NCI-H2171 treated with DMSO at 0.1 percent for 48 hours (cell line): ENCODE data around the gene ZC3H18.
A peak's percentile ranks its signal among the peaks of the same experiment; 100 is the strongest.

Source experiments
- DNase-seq: peaks from one replicate; lab custom pipeline; 2025; lab: John Stamatoyannopoulos, UW

ZC3H18 gene

GRCh38 chr16:88533381-88533917, 36.8 kb upstream of the ZC3H18 start:
- DNase-seq: no peak

DNA sequence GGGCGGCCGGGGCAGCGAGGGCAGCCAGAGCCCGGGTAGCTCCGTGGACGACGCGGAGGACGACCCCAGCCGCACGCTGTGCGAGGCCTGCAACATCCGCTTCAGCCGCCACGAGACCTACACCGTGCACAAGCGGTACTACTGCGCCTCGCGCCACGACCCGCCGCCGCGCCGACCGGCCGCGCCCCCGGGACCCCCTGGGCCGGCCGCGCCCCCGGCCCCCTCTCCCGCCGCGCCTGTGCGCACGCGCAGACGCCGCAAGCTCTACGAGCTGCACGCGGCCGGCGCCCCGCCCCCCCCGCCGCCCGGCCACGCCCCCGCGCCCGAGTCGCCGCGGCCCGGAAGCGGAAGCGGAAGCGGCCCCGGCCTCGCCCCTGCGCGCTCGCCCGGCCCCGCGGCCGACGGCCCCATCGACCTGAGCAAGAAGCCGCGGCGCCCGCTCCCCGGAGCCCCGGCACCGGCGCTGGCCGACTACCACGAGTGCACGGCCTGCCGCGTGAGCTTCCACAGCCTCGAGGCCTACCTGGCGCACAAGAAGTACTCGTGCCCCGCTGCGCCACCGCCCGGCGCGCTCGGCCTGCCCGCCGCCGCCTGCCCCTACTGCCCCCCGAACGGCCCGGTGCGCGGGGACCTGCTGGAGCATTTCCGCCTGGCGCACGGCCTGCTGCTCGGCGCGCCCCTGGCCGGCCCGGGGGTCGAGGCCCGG, 36.1 kb upstream of the ZC3H18 start:
- no peak for DNase-seq

- no peak for DNase-seq
Observed at GRCh38 chr16:88534638-88535190, 35.5 kb upstream of the ZC3H18 start.

DNA sequence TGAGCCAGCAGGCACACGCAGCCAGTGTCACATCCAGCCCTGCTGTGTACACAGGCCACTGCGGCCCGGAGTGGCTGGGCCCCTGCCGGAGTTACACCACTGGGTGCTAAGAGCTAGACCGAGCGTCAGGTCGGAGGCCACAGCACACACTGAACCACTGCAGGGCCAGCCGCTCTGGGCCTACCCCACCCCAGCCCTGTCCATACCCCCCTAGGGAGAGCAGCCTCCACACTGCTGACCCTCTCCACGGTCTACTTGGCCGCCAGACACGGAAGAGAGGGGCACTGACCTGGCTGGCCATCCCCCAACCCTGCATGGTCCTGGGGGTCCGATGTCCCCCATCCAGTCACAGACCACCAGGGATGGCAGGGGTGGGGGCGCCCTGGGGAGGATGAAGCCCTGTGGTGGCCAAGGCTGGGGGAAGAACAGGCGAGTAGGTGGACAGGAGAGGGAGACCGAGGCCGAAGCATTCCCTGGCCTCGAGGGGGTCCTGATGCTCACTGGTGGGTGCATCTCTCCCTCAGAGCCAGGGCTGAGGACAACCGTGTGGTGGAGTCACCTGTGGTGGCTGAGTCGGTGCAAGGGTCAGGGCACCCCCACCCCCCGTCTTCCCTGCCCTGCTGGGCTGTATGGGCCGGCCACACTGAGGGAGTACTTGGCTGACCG, 34.9 kb upstream of the ZC3H18 start:
- no peak for DNase-seq

GRCh38 chr16:88535857-88536222, 34.4 kb upstream of the ZC3H18 start:
- no peak for DNase-seq

- DNase-seq: no peak
Observed at GRCh38 chr16:88536510-88536909, 33.7 kb upstream of the ZC3H18 start.

DNA sequence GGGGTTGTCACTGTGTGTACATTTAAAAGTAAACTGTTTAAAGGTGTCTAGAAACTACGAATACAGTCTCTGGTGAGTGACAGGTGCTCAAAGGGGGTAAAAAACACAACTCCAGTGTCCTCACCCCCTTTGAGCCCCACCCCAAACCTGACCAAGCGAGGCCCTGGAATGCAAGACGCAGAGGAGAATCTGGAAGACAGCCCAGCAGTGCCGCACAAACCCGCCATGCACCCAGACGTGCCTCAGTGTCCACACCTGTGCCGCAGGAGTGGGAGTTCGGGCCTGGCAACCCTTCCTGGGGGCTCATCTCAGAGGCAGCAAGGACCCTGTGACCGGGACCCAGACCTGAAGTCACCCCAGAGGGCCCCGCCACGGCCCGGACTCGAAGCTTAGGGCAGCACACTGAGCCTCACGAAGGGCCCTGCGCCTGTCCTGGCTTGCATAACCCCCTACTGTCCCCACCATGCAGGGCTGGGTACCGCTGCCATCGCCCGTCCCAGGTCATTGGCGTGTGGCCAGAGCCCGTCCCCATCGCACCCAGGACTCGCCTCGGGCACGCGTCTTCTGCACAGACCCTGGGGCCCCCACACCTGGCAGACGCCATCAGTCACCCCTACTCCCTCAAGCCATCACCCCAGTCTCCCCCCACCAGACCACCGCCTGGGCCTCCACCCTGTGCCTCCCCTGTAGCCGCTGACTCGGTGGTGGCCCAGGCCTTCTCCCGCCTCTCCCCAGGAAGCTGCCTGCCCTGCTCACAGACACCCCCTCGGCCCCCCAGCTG, 33.0 kb upstream of the ZC3H18 start:
- no peak for DNase-seq

DNA sequence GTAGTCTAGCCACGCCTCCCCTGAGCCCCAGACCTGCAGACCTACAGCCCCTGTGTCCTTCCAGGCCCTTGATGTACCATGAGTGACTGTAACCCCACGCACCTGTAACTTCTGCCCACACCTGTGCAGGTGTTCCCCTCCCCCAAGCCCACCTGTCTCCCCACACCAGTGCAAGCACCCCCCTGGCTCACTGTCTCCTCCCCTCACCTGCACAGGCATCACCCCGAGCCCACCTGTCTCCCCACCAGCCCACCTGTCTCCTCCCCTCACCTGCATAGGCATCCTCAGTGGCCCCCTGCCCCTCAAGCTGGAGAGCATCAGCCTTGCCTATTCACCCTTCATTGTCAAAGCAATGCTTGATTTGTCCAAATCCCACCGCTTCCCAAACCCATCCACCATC, 32.3 kb upstream of the ZC3H18 start:
- DNase-seq: peak; percentile 37

GRCh38 chr16:88538366-88539060, 31.7 kb upstream of the ZC3H18 start:
- no peak for DNase-seq

- DNase-seq: no peak
Observed at GRCh38 chr16:88539261-88539651, 30.9 kb upstream of the ZC3H18 start.

DNA sequence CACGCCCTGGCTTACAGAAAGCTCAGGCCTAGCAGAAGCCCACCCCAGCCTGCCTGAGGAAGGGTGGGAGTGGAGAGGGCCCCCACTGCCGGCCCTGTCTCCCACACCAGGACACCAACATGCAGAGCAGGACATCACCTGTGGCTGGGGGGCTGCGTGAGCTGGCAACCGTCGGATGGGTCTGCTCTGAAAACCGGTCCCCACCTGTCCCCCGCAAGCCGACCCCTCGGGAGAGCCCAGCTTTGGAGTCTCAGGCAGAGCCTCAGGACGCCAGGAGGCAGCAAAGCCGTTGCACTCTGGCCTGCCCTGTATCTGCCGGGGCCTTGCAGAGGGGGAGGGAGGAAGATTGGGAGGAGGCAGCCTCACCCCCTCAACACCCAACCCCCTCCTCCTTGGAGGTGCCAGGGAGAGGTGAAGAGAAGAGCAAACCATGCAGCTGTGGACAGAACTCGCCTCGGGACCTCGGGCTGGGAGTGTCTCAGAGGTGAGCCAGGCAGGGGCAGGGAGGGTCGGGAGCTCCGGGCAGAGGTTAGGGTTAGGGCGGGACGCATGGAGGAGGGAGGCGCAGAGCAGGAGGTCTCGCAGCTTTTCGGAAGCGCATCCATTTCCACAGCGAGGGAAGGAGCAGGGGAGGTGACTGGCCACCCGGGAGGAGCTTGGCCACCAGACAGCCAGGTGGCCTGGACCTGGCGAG, 30.4 kb upstream of the ZC3H18 start:
- no peak for DNase-seq

DNA sequence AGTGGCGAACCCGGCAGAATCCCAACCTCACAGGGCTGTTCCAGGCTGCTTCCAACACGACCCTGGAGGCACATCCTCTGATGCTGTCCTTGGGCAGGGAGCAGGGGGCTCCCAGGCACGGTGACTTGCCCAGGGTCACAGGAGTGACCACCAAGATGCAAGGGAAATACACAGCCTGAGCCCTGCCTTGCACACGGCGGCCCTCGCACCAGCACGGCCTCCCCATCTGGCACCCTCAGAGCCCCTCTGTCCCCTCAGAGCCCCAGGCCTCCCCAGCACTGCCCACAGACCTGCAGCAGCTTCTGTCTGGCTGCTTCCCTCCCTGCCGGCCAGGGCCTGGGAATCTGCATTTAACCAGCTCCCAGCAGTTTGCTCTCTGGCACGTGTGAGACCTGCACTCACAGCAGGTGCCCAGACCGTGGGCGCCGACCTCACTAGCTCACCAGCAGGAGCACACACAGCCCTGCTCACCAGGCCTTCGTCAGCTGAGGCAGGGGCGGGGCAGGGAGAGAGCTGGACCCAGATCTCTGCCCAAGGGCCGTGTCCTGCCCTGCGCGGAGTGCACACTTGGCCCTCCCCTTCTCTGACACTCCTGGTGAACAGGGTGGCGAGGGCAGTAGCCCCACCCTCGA, 29.7 kb upstream of the ZC3H18 start:
- no peak for DNase-seq

- peak; percentile 85 for DNase-seq
Observed at GRCh38 chr16:88541831-88542616, 28.2 kb upstream of the ZC3H18 start.

GRCh38 chr16:88543230-88543813, 26.9 kb upstream of the ZC3H18 start:
- peak; percentile 14 for DNase-seq

- no peak for DNase-seq
Observed at GRCh38 chr16:88545781-88546180, 24.4 kb upstream of the ZC3H18 start.

DNA sequence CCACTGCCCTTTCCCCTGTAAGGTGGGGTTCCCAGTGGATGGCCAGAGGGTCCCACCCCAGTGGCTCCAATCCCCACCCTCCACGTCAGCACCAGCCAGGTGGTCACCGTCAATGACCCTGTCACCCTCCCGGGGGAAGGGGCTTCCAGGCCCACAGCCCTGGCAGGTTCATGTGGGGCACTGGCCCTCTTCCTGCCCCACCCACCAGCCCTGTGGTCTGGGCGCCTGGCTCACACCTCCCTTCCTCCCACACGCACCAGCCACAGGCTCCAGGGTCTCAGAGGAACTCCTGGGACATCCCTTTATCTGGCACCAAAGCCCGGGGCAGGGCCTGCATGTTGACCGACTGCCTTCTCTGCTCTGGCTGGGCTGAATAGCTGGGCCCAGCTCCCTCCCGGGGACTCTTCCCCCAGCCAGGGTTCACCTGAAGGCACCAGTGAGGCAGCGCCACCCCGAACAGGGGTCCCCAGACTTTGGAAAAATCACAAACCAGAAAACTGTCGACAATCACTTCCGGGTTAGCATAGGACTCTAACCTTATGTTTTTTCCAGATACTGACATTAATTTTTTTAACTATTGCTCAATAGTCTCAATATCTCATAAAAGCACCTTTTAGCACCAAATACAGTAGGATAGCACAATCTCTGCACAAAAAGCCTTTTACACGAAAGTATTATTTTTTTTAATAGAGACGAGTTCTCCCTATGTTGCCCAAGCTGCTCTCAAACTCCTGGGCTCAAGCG, 21.9 kb upstream of the ZC3H18 start:
- no peak for DNase-seq

DNA sequence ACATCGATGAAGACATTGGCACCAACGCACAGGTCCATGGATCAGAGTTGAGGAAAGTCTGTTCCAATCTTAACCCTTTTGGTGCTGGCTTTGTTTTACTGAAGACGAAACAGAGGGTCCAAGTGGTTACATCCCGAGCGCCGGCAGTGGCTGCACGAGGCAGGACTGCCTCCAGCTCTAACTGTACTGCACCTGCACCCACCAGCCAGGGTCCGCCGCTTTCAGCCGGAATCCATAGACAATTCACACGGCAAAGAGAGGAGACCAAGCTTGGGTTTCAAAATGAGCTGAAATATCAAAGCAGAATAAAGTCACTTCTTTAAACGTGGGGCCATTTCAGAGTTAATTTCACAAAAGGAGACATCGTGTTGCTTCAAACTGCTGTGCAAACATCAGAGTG, 21.2 kb upstream of the ZC3H18 start:
- no peak for DNase-seq

- no peak for DNase-seq
Observed at GRCh38 chr16:88549671-88550245, 20.4 kb upstream of the ZC3H18 start.

DNA sequence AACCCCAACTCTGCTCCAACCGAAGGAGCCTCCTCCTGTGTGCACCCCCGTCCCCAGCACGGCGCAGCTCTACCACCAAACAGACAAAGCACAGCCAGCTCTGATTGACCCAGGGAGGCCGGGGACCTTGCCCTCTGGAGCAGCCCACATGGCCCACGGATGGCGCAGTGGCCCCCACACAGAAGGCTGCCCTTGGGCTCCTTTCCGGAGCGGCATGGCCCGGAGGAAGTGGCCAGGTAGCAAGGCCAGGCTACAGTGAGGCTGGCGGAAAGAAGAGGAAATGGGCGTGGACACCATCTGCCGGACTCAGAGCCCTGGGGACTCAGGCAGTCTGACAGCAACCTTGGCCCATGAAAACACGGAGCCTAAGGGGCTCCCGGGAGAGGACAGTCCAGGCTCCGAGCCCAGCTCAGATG, 19.9 kb upstream of the ZC3H18 start:
- DNase-seq: no peak
